WI38 (cell line): ENCODE data around the gene CARD8.

Experiments
- H3K4me3 ChIP-seq: 2 replicates; pipeline ENCODE4 v1.5.1; 2011; ENCODE audit warnings: low read depth, mild to moderate bottlenecking, control low read depth, low read length
- CTCF ChIP-seq: IDR thresholded peaks from 2 replicates; pipeline ENCODE4 v1.5.1; 2012; ENCODE audit warnings: low read depth, mild to moderate bottlenecking, control low read depth, low read length

CARD8 gene

GRCh38 chr19:48181505-48181904, 74.2 kb downstream of the CARD8 start:
- H3K4me3 ChIP-seq = no peak overlapping the region
- TF ChIP-seq CTCF = no peak

GRCh38 chr19:48176226-48176625, 79.5 kb downstream of the CARD8 start:
- no peak for TF ChIP-seq CTCF
- H3K4me3 ChIP-seq = no peak overlapping the region

- TF ChIP-seq CTCF = no peak
- H3K4me3 ChIP-seq = no peak overlapping the region
Observed at GRCh38 chr19:48175578-48175977, 80.1 kb downstream of the CARD8 start.

- TF ChIP-seq CTCF = no peak
- no peak overlapping the region for H3K4me3 ChIP-seq
Observed at GRCh38 chr19:48174445-48175030, 81.2 kb downstream of the CARD8 start.

GRCh38 chr19:48171710-48172109, 84.0 kb downstream of the CARD8 start:
- H3K4me3 ChIP-seq = no peak overlapping the region
- no peak for TF ChIP-seq CTCF

- peak overlapping the region; percentile 86 for H3K4me3 ChIP-seq
- no peak for TF ChIP-seq CTCF
Observed at GRCh38 chr19:48170817-48171347, 84.8 kb downstream of the CARD8 start.

GRCh38 chr19:48169939-48170803, 85.5 kb downstream of the CARD8 start, which contains the start of the genes LIG1 and ZSWIM9:
Gene LIG1 (minus strand): TSS chr19:48170344. CDS start chr19:48165566, 4,778 bp downstream.
Gene ZSWIM9 (plus strand): TSS chr19:48170680. CDS start chr19:48171803, 1,123 bp downstream.
- peak within 1 kb of the TSS; percentile 86 for H3K4me3 ChIP-seq
- no peak for TF ChIP-seq CTCF
